ENCODE results near the gene SYT17. TPM values are rescaled to one million over a fixed set of nuclear protein-coding genes. Genes with fewer than 3 reads are reported as not detected.

The SYT17 gene
- polyA plus RNA-seq, 2 of the 4 experiments (the other 2 are of a cell fraction): 9.8 to 18.7 TPM

DNA sequence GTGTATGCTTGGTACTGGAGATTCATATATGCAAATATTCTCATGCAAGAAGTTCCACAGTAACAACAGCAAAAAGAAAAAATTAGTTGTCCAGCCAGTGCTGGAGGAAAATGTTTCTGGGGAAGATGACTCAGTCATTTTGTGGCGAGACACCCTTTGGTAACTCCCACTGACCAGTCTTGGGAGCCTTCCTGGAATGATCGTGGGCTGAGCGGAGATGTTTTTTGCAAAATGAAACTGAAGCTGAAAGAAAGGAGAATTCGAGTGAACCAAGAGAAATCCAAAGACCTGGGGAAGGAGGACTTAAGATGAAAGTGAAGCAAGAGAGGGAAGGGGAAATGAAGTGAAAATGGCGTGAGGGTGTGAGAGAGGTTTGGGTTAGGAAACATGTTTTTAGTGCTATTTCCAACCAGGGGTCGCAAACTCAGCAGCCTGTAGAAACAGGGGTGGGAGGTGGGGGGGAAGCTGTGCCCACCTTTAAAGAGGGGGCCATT, 49.1 kb upstream of the SYT17 start:
- Histone ChIP-seq H3K4me3 (peak overlapping the region; percentile 24), H3K9me3 (no peaks in the 10 kb centered on the region), H3K4me2 (peak overlapping the region; percentile 85), H3K27ac (peak overlapping the region; percentile 90), H3K4me1 (peaks cover 91% of the 10 kb centered on the region)
- POLR2A ChIA-PET: interaction anchor here (0.9 to 2.6 kb wide), 3 partner anchors 18 to 24 kb away, joined by 3 to 8 read pairs (median 5); no protein-coding TSS in a partner anchor
- WGBS (ENCODE audit: missing lambda C conversion rate): 1% methylated on average over 6 of the region's 6 CpGs
- DNase-seq (ENCODE audit: low read depth in 1 of 2, low spot score in 1 of 2) (peak; percentile 71 to 82), ATAC-seq (peak in 1 of 2 experiments; percentile 45; a peak in 3 of 6 replicates), FAIRE-seq (peak; percentile 13)
- TF ChIP-seq KDM5A (IDR thresholded peaks at IDR 0.05) (no peak), NR3C1 (IDR thresholded peaks at IDR 0.05) (no peak), NPAS2 (CRISPR knock-in tag; IDR thresholded peaks at IDR 0.05; ENCODE audit: borderline replicate concordance) (no peak), ZFP36 (IDR thresholded peaks at IDR 0.05; ENCODE audit: borderline replicate concordance, partially characterized antibody) (no peak), HOXB5 (CRISPR knock-in tag; IDR thresholded peaks at IDR 0.05) (no peak), MYC (IDR thresholded peaks at IDR 0.05; ENCODE audit: borderline replicate concordance, low read length) (no peak), NFE2L2 (conservative IDR thresholded peaks at IDR 0.05; ENCODE audit: low read length) (0 out of 2 replicates have a peak, but pooled peaks have one; percentile 6), POLR2AphosphoS2 (conservative IDR thresholded peaks at IDR 0.05; ENCODE audit: low read length) (no peak), BHLHE40 (IDR thresholded peaks at IDR 0.05; ENCODE audit: low read depth, low read length) (no peak), FOSL2 (IDR thresholded peaks at IDR 0.05) (no peak; the same call in 1 of the 2 replicates), FOSL2 (CRISPR knock-in tag; IDR thresholded peaks at IDR 0.05) (peak; percentile 81), SREBF2 (IDR thresholded peaks at IDR 0.05) (no peak), FOSB (CRISPR knock-in tag; IDR thresholded peaks at IDR 0.05) (no peak), FOXS1 (CRISPR knock-in tag; IDR thresholded peaks at IDR 0.05) (no peak), JUN (IDR thresholded peaks at IDR 0.05) (no peak), MAFK (IDR thresholded peaks at IDR 0.05; ENCODE audit: partially characterized antibody) (peak; percentile 85), SMC3 (IDR thresholded peaks at IDR 0.05) (no peak), RAD21 (conservative IDR thresholded peaks at IDR 0.05 in 1 of 2, IDR thresholded peaks at IDR 0.05 in 1 of 2) (0 out of 5 replicates have a peak, but pooled peaks of 1 of the 2 experiments have one; percentile 4)
- TF ChIP-seq, protein P1, sequence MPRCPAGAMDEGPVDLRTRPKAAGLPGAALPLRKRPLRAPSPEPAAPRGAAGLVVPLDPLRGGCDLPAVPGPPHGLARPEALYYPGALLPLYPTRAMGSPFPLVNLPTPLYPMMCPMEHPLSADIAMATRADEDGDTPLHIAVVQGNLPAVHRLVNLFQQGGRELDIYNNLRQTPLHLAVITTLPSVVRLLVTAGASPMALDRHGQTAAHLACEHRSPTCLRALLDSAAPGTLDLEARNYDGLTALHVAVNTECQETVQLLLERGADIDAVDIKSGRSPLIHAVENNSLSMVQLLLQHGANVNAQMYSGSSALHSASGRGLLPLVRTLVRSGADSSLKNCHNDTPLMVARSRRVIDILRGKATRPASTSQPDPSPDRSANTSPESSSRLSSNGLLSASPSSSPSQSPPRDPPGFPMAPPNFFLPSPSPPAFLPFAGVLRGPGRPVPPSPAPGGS (IDR thresholded peaks at IDR 0.05): no peak
- TF ChIP-seq, protein P2, sequence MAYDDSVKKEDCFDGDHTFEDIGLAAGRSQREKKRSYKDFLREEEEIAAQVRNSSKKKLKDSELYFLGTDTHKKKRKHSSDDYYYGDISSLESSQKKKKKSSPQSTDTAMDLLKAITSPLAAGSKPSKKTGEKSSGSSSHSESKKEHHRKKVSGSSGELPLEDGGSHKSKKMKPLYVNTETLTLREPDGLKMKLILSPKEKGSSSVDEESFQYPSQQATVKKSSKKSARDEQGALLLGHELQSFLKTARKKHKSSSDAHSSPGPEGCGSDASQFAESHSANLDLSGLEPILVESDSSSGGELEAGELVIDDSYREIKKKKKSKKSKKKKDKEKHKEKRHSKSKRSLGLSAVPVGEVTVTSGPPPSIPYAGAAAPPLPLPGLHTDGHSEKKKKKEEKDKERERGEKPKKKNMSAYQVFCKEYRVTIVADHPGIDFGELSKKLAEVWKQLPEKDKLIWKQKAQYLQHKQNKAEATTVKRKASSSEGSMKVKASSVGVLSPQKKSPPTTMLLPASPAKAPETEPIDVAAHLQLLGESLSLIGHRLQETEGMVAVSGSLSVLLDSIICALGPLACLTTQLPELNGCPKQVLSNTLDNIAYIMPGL (CRISPR knock-in tag; IDR thresholded peaks at IDR 0.05; ENCODE audit: borderline replicate concordance): no peak
- TF ChIP-seq, protein P3, sequence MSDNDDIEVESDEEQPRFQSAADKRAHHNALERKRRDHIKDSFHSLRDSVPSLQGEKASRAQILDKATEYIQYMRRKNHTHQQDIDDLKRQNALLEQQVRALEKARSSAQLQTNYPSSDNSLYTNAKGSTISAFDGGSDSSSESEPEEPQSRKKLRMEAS (IDR thresholded peaks at IDR 0.05): peak; percentile 51; the same call in 1 of the 2 replicates
- TF ChIP-seq, protein P4, sequence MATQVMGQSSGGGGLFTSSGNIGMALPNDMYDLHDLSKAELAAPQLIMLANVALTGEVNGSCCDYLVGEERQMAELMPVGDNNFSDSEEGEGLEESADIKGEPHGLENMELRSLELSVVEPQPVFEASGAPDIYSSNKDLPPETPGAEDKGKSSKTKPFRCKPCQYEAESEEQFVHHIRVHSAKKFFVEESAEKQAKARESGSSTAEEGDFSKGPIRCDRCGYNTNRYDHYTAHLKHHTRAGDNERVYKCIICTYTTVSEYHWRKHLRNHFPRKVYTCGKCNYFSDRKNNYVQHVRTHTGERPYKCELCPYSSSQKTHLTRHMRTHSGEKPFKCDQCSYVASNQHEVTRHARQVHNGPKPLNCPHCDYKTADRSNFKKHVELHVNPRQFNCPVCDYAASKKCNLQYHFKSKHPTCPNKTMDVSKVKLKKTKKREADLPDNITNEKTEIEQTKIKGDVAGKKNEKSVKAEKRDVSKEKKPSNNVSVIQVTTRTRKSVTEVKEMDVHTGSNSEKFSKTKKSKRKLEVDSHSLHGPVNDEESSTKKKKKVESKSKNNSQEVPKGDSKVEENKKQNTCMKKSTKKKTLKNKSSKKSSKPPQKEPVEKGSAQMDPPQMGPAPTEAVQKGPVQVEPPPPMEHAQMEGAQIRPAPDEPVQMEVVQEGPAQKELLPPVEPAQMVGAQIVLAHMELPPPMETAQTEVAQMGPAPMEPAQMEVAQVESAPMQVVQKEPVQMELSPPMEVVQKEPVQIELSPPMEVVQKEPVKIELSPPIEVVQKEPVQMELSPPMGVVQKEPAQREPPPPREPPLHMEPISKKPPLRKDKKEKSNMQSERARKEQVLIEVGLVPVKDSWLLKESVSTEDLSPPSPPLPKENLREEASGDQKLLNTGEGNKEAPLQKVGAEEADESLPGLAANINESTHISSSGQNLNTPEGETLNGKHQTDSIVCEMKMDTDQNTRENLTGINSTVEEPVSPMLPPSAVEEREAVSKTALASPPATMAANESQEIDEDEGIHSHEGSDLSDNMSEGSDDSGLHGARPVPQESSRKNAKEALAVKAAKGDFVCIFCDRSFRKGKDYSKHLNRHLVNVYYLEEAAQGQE (IDR thresholded peaks at IDR 0.05): no peak
- TF ChIP-seq, protein P5, sequence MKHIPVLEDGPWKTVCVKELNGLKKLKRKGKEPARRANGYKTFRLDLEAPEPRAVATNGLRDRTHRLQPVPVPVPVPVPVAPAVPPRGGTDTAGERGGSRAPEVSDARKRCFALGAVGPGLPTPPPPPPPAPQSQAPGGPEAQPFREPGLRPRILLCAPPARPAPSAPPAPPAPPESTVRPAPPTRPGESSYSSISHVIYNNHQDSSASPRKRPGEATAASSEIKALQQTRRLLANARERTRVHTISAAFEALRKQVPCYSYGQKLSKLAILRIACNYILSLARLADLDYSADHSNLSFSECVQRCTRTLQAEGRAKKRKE (CRISPR knock-in tag; IDR thresholded peaks at IDR 0.05; ENCODE audit: low read depth): no peak
- CTCF ChIA-PET: interaction anchor here (0.6 to 5.6 kb wide), 7 partner anchors 10 to 136 kb away, joined by 3 to 33 read pairs (median 5); partner anchors contain the start of gene TMC7

Measured in A549 (cell line).